Measurements from ENCODE around the gene CTAGE6. TPM values are rescaled to one million over a fixed set of nuclear protein-coding genes. Genes with fewer than 3 reads are reported as not detected.
"Not testable (repeated sequence)": the region's sequence is repeated elsewhere in the genome, so short reads cannot be mapped to it uniquely, and the experiment has no call there.

The CTAGE6 gene, protein sequence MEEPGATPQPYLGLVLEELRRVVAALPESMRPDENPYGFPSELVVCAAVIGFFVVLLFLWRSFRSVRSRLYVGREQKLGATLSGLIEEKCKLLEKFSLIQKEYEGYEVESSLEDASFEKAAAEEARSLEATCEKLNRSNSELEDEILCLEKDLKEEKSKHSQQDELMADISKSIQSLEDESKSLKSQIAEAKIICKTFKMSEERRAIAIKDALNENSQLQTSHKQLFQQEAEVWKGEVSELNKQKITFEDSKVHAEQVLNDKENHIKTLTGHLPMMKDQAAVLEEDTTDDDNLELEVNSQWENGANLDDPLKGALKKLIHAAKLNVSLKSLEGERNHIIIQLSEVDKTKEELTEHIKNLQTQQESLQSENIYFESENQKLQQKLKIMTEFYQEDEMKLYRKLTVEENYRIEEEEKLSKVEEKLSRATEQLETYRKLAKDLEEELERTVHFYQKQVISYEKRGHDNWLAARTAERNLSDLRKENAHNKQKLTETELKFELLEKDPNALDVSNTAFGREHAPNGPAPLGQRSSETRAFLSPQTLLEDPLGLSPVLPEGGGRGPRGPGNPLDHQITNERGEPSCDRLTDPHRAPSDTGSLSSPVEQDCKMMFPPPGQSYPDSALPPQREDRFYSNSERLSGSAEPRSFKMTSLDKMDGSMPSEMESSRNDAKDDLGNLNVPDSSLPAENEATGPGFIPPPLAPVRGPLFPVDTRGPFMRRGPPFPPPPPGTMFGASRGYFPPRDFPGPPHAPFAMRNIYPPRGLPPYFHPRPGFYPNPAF
- not detected for polyA plus RNA-seq (2013, experiment 1 of 4)
- not detected for polyA plus RNA-seq (2013, experiment 2 of 4)
- polyA plus RNA-seq (2013, experiment 3 of 4) = not detected
- polyA plus RNA-seq (2013, experiment 4 of 4) = not detected

DNA sequence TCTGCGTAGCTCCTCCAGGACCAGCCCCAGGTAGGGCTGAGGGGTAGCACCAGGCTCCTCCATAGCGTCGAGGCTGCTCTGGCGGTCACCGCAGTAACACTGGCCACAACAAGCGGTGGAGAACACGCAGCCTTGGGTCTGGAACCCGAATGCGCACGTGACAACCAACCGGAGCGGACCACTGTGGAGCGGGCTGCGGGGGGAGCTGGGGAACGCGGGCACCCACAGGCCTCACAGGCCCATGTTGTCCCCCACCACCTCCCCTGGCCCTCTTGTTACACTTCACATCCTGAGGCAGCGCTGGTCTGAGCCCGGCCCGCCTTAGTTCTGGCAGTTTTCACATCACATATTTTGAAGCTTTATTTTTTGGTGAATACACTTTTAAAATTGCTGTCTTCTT, at the start of gene CTAGE6:
Gene CTAGE6 (minus strand): TSS at position 101 of the 400 bp plus-strand sequence. CDS start 38 bp downstream, at position 63.
- H3K36me3 ChIP-seq (ENCODE audit: control insufficient read depth, insufficient read depth, low read length); H3K4me3 ChIP-seq (ENCODE audit: insufficient read depth, low read depth, low read length); H3K4me1 ChIP-seq (ENCODE audit: control insufficient read depth, insufficient read depth, low read length); H3K9me3 ChIP-seq (ENCODE audit: control insufficient read depth, low read length); H3K27ac ChIP-seq (ENCODE audit: insufficient read depth, low read depth, low read length, poor library complexity, severe bottlenecking); H3K27me3 ChIP-seq (ENCODE audit: control insufficient read depth, insufficient read depth, low read length, poor library complexity, severe bottlenecking): not testable (repeated sequence)
- WGBS, 2 experiments = no CpG with 5 or more reads among the region's 19 CpGs

DNA sequence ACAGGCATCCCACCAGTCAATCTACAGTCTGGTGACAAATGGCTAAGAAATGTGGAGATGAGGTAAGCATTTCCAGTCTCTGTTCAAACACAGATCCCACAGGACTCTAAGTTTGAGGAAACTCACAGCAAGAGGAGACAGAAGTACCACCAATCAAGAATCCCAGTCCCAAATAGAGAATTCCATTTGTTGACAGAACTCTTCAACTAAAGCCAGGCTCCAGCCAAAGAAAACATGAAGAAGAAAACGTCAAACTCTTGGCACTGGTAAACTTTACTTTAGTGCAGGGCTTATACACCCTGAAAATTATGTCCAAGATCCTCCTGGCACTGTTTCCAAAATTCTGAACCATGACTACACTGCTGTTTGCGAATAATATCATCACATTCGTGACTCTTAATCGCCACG, 49.2 kb upstream of the CTAGE6 start:
- not testable (repeated sequence) for H3K4me3 ChIP-seq (ENCODE audit: insufficient read depth, low read depth, low read length); H3K27ac ChIP-seq (ENCODE audit: insufficient read depth, low read depth, low read length, poor library complexity, severe bottlenecking); H3K9me3 ChIP-seq (ENCODE audit: control insufficient read depth, low read length); H3K36me3 ChIP-seq (ENCODE audit: control insufficient read depth, insufficient read depth, low read length); H3K4me1 ChIP-seq (ENCODE audit: control insufficient read depth, insufficient read depth, low read length); H3K27me3 ChIP-seq (ENCODE audit: control insufficient read depth, insufficient read depth, low read length, poor library complexity, severe bottlenecking)
- no CpG with 5 or more reads among the region's 5 CpGs for whole genome bisulfite sequencing, 2 experiments

DNA sequence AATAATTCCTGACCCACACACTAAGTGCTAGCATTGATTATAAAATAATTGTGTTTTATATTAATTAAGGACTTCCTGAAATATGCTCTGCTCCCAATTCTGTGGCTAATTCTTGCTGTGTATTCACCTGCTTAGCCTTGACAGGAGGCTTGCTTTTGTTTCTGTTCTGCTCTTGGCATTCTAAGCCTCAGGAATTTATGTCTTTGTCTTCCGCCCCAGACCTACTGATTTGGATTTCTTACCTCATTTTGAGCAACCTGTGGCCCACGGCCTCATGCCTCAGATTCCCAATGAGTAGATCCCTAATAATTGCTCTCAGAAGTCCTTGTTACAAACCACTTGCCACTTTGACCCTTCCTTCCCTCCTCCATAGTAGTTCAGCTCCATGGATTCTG, 40.4 kb upstream of the CTAGE6 start:
- WGBS, 2 experiments = 59 to 62% methylated on average over 1 of the region's 2 CpGs
- H3K4me1 ChIP-seq (ENCODE audit: control insufficient read depth, insufficient read depth, low read length); H3K36me3 ChIP-seq (ENCODE audit: control insufficient read depth, insufficient read depth, low read length); H3K4me3 ChIP-seq (ENCODE audit: insufficient read depth, low read depth, low read length); H3K27ac ChIP-seq (ENCODE audit: insufficient read depth, low read depth, low read length, poor library complexity, severe bottlenecking); H3K9me3 ChIP-seq (ENCODE audit: control insufficient read depth, low read length); H3K27me3 ChIP-seq (ENCODE audit: control insufficient read depth, insufficient read depth, low read length, poor library complexity, severe bottlenecking): not testable (repeated sequence)

DNA sequence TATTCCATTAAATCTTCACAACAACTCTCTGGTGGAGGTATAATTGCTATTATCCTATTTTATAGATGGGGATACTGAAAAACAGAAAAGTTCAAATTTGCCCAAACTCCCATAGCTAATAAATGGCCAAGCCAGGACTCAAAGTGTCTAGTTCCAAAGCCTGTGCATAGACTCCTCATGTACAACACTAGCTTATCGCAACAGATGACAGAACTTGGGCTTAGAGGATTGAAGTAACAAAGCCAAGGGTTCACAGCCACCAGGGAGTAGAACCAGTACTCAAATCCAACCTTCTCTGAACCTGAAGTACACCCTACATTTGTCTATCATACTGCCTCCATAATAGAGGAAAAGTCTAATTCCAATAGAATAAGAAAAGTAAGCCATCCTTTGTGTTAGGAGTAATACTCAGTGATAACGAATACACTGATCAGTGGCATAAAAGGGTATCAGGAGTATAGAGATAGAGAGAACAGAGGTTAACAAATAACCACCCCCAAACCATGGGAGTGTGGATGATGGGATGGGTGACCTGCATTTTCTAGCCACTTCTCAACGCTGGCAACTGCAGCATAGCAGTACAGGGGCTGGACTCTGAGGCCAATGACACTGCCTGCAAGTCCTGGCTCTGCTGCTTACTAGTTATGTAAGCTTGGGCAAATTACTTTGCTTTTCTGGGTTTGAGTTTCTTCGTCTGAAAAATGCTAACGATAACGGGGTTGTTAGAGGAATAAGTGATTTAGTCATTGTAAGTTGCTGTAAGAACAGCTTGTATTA, 39.8 kb upstream of the CTAGE6 start:
- H3K9me3 ChIP-seq (ENCODE audit: control insufficient read depth, low read length); H3K36me3 ChIP-seq (ENCODE audit: control insufficient read depth, insufficient read depth, low read length); H3K27ac ChIP-seq (ENCODE audit: insufficient read depth, low read depth, low read length, poor library complexity, severe bottlenecking); H3K27me3 ChIP-seq (ENCODE audit: control insufficient read depth, insufficient read depth, low read length, poor library complexity, severe bottlenecking); H3K4me1 ChIP-seq (ENCODE audit: control insufficient read depth, insufficient read depth, low read length); H3K4me3 ChIP-seq (ENCODE audit: insufficient read depth, low read depth, low read length): not testable (repeated sequence)
- 63 to 80% methylated on average over 1 of the region's 6 CpGs for WGBS, 2 experiments

DNA sequence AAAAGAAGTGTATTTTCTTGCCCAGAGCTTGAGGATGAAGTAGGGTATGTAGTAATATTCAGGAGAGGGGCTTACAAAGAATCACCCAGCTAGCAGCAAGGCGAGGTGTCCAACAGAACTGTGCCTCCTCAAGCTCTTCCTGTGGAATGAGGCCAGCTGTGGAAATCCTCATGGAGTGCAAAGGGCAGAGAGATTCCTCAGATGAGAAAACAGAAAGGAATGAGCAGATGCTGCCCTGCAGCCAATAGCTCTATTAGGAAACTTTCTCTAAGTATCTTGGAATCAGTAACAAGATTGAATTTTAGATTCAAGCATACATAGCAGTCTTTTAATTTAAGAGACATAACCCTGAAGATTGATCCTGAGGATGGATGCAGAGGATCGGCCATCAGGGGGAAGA, 38.2 kb upstream of the CTAGE6 start:
- WGBS, 2 experiments = no CpG with 5 or more reads among the region's 2 CpGs
- H3K27me3 ChIP-seq (ENCODE audit: control insufficient read depth, insufficient read depth, low read length, poor library complexity, severe bottlenecking); H3K4me1 ChIP-seq (ENCODE audit: control insufficient read depth, insufficient read depth, low read length): not testable (repeated sequence)

DNA sequence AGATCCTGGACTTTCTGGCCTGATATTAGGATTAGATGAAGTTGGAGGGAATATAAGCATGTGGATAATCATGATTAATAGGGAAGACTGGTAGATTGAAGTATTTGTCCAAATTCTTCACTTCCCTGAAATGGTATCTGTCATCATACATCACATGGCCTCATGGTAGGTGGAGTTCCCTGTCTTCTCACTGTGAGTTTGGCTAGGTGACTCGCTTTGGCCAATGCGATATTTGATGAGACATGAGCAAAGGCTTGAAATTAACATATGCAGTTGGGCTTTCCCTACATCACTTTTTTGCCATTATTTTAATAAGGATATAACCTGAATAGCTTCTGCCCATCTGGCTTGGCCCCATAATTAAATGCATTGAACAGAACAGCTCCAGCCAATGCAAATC, 35.1 kb upstream of the CTAGE6 start:
- H3K27me3 ChIP-seq (ENCODE audit: control insufficient read depth, insufficient read depth, low read length, poor library complexity, severe bottlenecking); H3K27ac ChIP-seq (ENCODE audit: insufficient read depth, low read depth, low read length, poor library complexity, severe bottlenecking); H3K4me1 ChIP-seq (ENCODE audit: control insufficient read depth, insufficient read depth, low read length); H3K36me3 ChIP-seq (ENCODE audit: control insufficient read depth, insufficient read depth, low read length); H3K4me3 ChIP-seq (ENCODE audit: insufficient read depth, low read depth, low read length); H3K9me3 ChIP-seq (ENCODE audit: control insufficient read depth, low read length): not testable (repeated sequence)
- 78 to 100% methylated on average over 1 to 2 of the region's 2 CpGs for whole genome bisulfite sequencing, 2 experiments

More for the DNA sequence above, 38.2 kb upstream of the CTAGE6 start:
- H3K4me3 ChIP-seq (ENCODE audit: insufficient read depth, low read depth, low read length); H3K36me3 ChIP-seq (ENCODE audit: control insufficient read depth, insufficient read depth, low read length); H3K27ac ChIP-seq (ENCODE audit: insufficient read depth, low read depth, low read length, poor library complexity, severe bottlenecking); H3K9me3 ChIP-seq (ENCODE audit: control insufficient read depth, low read length): not testable (repeated sequence)

DNA sequence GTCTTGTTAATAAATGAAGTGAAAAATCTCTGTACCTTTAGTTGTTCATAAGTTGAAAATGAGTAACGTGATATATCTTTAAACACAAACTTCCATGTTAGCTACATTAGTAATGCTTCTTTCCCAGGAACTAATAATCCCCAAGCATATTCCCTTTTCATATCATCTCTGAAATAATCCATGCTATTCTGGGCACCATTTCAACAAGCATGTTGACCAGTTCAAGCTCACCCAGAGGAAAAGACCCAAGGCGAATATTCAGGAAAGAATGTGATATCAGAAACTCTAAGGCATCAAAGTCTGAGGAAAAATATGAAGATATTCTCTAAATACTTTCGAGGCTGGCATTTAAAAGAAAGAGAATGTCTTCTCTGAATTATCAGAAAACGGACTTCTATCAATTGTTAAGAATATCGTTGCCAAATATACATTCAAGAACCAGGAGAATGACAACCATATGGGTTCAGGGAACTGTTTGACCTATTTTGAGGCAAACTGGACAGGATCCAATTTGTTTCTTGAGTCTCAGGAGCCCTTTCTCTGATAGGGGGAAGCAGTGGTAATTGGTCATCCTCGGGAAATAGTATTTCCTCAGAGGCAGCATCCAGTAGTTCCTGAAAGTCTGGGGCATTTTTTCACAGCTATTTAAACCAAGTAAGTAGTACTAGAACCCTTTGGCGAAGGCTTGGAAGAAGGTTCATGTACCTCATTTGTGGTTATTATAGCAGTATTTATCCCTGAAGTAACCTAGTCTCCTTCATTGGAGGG, 28.1 kb upstream of the CTAGE6 start:
- H3K27me3 ChIP-seq (ENCODE audit: control insufficient read depth, insufficient read depth, low read length, poor library complexity, severe bottlenecking); H3K4me3 ChIP-seq (ENCODE audit: insufficient read depth, low read depth, low read length); H3K4me1 ChIP-seq (ENCODE audit: control insufficient read depth, insufficient read depth, low read length); H3K36me3 ChIP-seq (ENCODE audit: control insufficient read depth, insufficient read depth, low read length); H3K27ac ChIP-seq (ENCODE audit: insufficient read depth, low read depth, low read length, poor library complexity, severe bottlenecking); H3K9me3 ChIP-seq (ENCODE audit: control insufficient read depth, low read length): not testable (repeated sequence)
- WGBS, 2 experiments = no CpG with 5 or more reads among the region's 7 CpGs

DNA sequence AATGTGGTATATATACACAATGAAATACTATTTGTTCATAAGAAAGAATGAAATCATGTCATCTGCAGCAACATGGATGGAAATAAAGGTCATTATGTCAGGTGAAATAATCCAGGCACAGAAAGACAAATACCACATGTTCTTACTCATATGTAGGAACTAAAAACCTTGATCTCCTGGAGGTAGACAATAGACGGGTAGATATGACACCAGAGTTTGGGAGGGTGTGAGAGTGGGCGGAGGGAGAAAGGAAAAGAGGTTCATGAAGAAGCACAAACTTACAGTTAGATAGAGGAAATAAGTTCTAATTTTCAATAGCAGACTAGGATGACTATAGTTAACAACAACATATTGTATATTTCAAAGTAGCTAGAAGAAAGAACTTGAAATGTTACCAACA, 22.1 kb upstream of the CTAGE6 start:
- not testable (repeated sequence) for H3K36me3 ChIP-seq (ENCODE audit: control insufficient read depth, insufficient read depth, low read length); H3K4me1 ChIP-seq (ENCODE audit: control insufficient read depth, insufficient read depth, low read length); H3K27me3 ChIP-seq (ENCODE audit: control insufficient read depth, insufficient read depth, low read length, poor library complexity, severe bottlenecking); H3K4me3 ChIP-seq (ENCODE audit: insufficient read depth, low read depth, low read length); H3K27ac ChIP-seq (ENCODE audit: insufficient read depth, low read depth, low read length, poor library complexity, severe bottlenecking); H3K9me3 ChIP-seq (ENCODE audit: control insufficient read depth, low read length)
- no CpG with 5 or more reads among the region's 2 CpGs for WGBS, 2 experiments

DNA sequence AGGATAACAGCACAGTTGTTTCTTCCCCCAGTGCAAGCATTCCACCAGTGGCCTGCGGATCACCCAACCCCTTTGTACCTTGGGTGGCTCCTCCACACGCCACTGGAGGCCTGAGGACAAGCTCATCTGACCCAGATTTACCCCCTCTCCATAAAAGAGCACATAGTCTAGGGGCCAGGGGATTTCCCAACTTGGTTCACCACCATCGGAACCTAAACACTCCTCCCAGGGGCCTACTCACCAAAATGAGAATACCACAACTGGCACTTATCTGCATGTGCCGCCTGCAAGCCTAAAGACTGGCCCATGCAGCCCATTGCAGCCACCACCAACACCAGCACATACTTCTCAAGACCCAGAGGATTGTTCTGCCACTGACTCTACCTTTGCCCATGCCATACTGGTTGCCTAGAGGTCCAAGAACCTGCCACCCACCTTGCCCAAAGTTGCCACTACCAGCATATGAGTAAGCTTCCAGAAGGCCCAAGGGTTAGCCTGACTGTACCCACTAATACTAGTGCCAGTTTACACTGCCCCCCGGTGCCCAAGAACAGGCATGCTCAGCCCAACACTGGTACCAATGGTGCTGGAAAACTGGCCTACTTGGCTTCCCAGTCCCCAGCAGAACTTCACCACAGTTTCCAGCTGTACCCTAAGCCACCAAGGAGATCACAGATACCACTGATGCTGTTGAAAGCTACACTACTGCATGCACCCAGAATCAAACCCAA, 15.4 kb upstream of the CTAGE6 start:
- H3K36me3 ChIP-seq (ENCODE audit: control insufficient read depth, insufficient read depth, low read length); H3K27ac ChIP-seq (ENCODE audit: insufficient read depth, low read depth, low read length, poor library complexity, severe bottlenecking); H3K4me1 ChIP-seq (ENCODE audit: control insufficient read depth, insufficient read depth, low read length); H3K9me3 ChIP-seq (ENCODE audit: control insufficient read depth, low read length); H3K4me3 ChIP-seq (ENCODE audit: insufficient read depth, low read depth, low read length); H3K27me3 ChIP-seq (ENCODE audit: control insufficient read depth, insufficient read depth, low read length, poor library complexity, severe bottlenecking): not testable (repeated sequence)
- no CpG with 5 or more reads among the region's 5 CpGs for WGBS, 2 experiments

Measured in ectodermal cell (in vitro differentiated cells).